Esophagus squamous epithelium (tissue), 5 donors: ENCODE results near the gene CAMKMT. TPM values are rescaled to one million over a fixed set of nuclear protein-coding genes. Genes with fewer than 3 reads are reported as not detected.

Source experiments
- DNase-seq: peaks from one replicate; lab custom pipeline; 2025; lab: John Stamatoyannopoulos, UW
- H3K27ac ChIP-seq, 4 donors: fragments of 200-600 bp; sonication (generic); one replicate each; pipeline ENCODE4 v1.5.1; 2016 to 2019; ENCODE audit warnings: mild to moderate bottlenecking in 1 of 4
- H3K27me3 ChIP-seq, 4 donors: fragments of 200-600 bp; sonication (generic); 1 replicate in 3 of 4; 2 replicates in 1 of 4; pipeline versions ENCODE4 v1.5.1 to v1.6.0; 2017 to 2021; ENCODE audit warnings: antibody characterized with exemption in 1 of 4
- H3K36me3 ChIP-seq, 3 donors: fragments of 200-600 bp; sonication (generic); one replicate each; pipeline ENCODE4 v1.5.1; 2016 to 2019
- H3K4me1 ChIP-seq, 3 donors: fragments of 200-600 bp; sonication (generic); one replicate each; pipeline ENCODE4 v1.5.1; 2017 to 2019
- H3K4me3 ChIP-seq, 4 donors: fragments of 200-600 bp; sonication (generic); 1 replicate in 3 of 4; 2 replicates in 1 of 4; pipeline ENCODE4 v1.5.1; 2016 to 2019; ENCODE audit warnings: mild to moderate bottlenecking in 2 of 4, moderate library complexity in 1 of 4
- H3K9me3 ChIP-seq, 3 donors: fragments of 200-600 bp; sonication (generic); one replicate each; pipeline ENCODE4 v1.5.1; 2016 to 2019
- CTCF ChIP-seq, 6 experiments: fragments of 450-650 bp in 4 of 6; fragments of 200-600 bp in 2 of 6; sonication (generic) in 2 of 6; IDR thresholded peaks; one replicate each; pipeline ENCODE4 v1.5.1; 2016 to 2019; ENCODE audit warnings: antibody characterized with exemption in 6 of 6, mild to moderate bottlenecking in 4 of 6, moderate library complexity in 4 of 6
- POLR2A ChIP-seq, 4 donors: fragments of 450-650 bp; IDR thresholded peaks; one replicate each; pipeline ENCODE4 v1.6.1; 2017; ENCODE audit warnings: antibody characterized with exemption in 4 of 4, mild to moderate bottlenecking in 4 of 4, moderate library complexity in 3 of 4
- WGBS, 2 donors: methylation state at CpG; one replicate each; pipeline ENCODE4 v1.1.5; 2018; 5-methylcytosine and 5-hydroxymethylcytosine counted together
- intact Hi-C: fragments of 100-400 bp; cut with DNase I; formaldehyde crosslinking; loops from one replicate; pipeline ENCODE4 v1.15.0; 2022
- total RNA-seq, 4 donors: library from RNA; depleted of rRNA; stranded (reverse); fragments of >200 nt; gene quantifications; one replicate each; pipeline ENCODE4 v1.1.0, GENCODE V29; 2016
- donor health status: DM: yes; HTN: yes; CAD: no.

The CAMKMT gene
- total RNA-seq, 4 donors from 2014 or later = 5.7 to 14.4 (median 10.6) TPM

GRCh38 chr2:44746856-44747615 is 385.3 kb downstream of the CAMKMT start:
- no peak for DNase-seq
- WGBS, 2 donors = 70 to 75% methylated on average over 8 of the region's 8 CpGs
- no peaks in the 10 kb centered on the region for H3K36me3 ChIP-seq
- H3K4me3 ChIP-seq = no peak overlapping the region
- intact Hi-C loops = no loop called here
- H3K9me3 ChIP-seq = no peaks in the 10 kb centered on the region
- no peaks in the 10 kb centered on the region for H3K27me3 ChIP-seq
- H3K4me1 ChIP-seq = peaks cover 0 to 9% (median 0%) of the 10 kb centered on the region in 3 donors
- no peak overlapping the region for H3K27ac ChIP-seq
- no peak for TF ChIP-seq POLR2A (IDR thresholded peaks at IDR 0.05)
- TF ChIP-seq CTCF (IDR thresholded peaks at IDR 0.05) = no peak

GRCh38 chr2:44747794-44748193 is 386.0 kb downstream of the CAMKMT start:
- no peaks in the 10 kb centered on the region for H3K27me3 ChIP-seq
- no peaks in the 10 kb centered on the region for H3K36me3 ChIP-seq
- no peak overlapping the region for H3K4me3 ChIP-seq
- intact Hi-C loops = no loop called here
- H3K27ac ChIP-seq = no peak overlapping the region
- H3K9me3 ChIP-seq = no peaks in the 10 kb centered on the region
- H3K4me1 ChIP-seq = peaks cover 0 to 9% (median 0%) of the 10 kb centered on the region in 3 donors
- no peak for TF ChIP-seq POLR2A (IDR thresholded peaks at IDR 0.05)
- TF ChIP-seq CTCF (IDR thresholded peaks at IDR 0.05) = no peak
- no peak for DNase-seq

GRCh38 chr2:44751754-44752479 is 390.2 kb downstream of the CAMKMT start:
- no peaks in the 10 kb centered on the region for H3K27me3 ChIP-seq
- intact Hi-C loops = no loop called here
- H3K27ac ChIP-seq = no peak overlapping the region
- WGBS, 2 donors = 83 to 95% methylated on average over 6 to 8 of the region's 8 CpGs
- no peaks in the 10 kb centered on the region for H3K36me3 ChIP-seq
- H3K4me1 ChIP-seq = no peaks in the 10 kb centered on the region
- DNase-seq = no peak
- no peaks in the 10 kb centered on the region for H3K9me3 ChIP-seq
- H3K4me3 ChIP-seq = no peak overlapping the region
- no peak for TF ChIP-seq CTCF (IDR thresholded peaks at IDR 0.05)
- TF ChIP-seq POLR2A (IDR thresholded peaks at IDR 0.05) = no peak

GRCh38 chr2:44752761-44753160 is 391.0 kb downstream of the CAMKMT start:
- no peaks in the 10 kb centered on the region for H3K4me1 ChIP-seq
- H3K27me3 ChIP-seq = no peaks in the 10 kb centered on the region
- no peak for DNase-seq
- 100% methylated on average over 1 of the region's 2 CpGs for WGBS, 2 donors
- H3K9me3 ChIP-seq = no peaks in the 10 kb centered on the region
- no peak overlapping the region for H3K27ac ChIP-seq
- intact Hi-C loops = no loop called here
- TF ChIP-seq CTCF (IDR thresholded peaks at IDR 0.05) = no peak
- no peak for TF ChIP-seq POLR2A (IDR thresholded peaks at IDR 0.05)
- no peak overlapping the region for H3K4me3 ChIP-seq
- H3K36me3 ChIP-seq = no peaks in the 10 kb centered on the region
